K562 treated with DMSO at 1 percent for 48 hours (cell line): ENCODE results near the gene MFAP2. TPM values are rescaled to one million over a fixed set of nuclear protein-coding genes. Genes with fewer than 3 reads are reported as not detected.

Source experiments
- total RNA-seq: library from RNA; unstranded; fragments of 300-600 nt; gene quantifications from 2 replicates; pipeline ENCODE4 v1.2.3, GENCODE V29; 2022; ENCODE audit warnings: low replicate concordance; ENCODE audit errors: extremely low read depth

MFAP2 gene, protein sequence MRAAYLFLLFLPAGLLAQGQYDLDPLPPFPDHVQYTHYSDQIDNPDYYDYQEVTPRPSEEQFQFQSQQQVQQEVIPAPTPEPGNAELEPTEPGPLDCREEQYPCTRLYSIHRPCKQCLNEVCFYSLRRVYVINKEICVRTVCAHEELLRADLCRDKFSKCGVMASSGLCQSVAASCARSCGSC
- not detected in 2 replicates for total RNA-seq

DNA sequence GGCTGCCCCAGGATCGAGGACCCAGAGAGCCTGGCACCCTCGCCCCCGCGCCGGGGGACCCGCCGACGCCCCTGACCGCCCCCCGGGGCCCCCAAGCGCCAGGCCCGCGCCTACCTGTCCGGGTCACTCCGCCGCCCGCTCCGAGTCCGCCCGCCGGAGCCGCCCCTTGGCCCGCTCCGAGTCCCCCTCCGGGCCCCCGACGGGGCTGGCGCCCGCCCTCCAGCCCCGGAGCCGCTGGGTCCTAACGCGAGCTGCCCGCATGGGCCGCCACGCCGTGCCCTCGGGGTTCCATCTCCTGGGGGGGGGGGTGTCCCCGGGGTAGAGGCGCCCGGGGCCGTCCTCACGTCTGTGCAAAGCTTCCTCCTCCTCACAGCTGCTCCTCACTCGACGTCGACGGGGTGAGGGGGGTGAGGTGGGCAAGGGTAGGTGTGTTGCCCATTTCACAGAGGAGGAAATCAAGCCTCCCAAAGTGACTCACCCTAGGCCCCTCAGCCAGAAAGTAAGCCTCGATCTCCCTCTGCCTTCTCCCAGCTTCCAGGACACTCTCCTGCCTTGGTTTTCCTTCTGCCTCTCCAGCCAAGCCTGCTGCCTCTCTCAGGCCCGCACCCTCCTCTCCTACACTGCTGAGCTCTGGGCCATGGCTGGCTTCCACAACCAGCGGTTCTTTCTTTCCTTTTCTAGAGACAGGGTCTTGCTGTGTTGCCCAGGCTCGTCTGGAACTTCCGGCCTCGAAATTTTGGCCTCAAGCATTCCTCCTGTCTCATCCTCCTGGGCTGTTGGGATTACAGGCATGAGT is at the start of gene MFAP2:
TSS of gene MFAP2 (minus strand) at position 148 of the 796 bp plus-strand sequence. CDS start 2,347 bp downstream, outside the sequence.

DNA sequence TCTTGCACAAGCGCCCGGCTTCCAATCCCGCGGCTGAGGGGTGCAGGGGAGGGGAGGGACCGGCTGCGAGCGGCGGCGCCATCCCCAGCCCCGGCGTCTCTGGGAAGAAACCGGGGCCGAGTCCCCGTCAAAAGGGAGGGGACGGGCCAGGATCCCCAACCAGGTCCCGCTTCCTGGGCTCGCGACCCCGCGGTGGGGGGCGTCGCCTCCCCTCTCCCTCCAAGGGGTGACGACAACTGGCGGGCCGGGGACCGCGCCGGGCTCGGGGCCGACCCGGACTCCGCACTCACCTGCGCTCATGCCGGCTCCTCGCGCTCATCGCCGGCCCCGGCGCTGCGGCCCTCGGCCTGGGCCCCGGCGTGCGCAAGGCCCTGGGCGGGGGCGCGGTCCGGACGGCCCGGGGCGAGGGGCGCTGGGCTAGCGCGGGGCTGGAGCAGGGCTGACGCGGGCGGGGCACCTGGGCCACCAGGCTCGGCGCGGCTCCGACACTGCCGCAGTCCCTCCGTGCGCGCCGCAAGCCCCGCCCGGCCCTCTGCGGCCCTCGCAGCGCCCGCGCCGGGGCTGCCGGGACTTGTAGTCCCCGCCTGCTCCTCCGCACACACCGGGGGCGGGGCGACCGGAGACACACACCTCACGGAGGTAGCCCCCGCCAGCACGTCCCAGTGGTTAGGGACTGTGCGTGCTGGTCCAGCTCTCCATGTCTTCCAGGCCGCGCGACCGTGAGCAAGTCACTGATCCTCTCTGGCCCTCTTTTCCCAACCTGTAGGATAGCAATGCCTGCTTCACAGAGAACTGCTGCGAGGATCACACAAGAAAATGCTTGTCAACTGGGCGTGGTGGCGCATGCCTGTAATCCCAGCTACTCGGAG is 31.3 kb upstream of the MFAP2 start, which contains the start of gene ATP13A2:
TSS of gene ATP13A2 (minus strand) at position 490 of the 869 bp plus-strand sequence. CDS start at position 300, 190 bp downstream.

Other genes starting within 250 kb of the MFAP2 start
- not detected in 2 replicates for gene RNU1-4, start 240.1 kb downstream of the MFAP2 start, total RNA-seq
- gene RNU1-2, start 84.6 kb downstream of the MFAP2 start, total RNA-seq = not detected in 2 replicates
- not detected in 2 replicates for gene CROCC, start 58.7 kb downstream of the MFAP2 start, total RNA-seq
- gene ATP13A2, start 31.3 kb upstream of the MFAP2 start, total RNA-seq = not detected in 2 replicates
- gene SDHB, start 73.4 kb upstream of the MFAP2 start, total RNA-seq = not detected in 2 replicates
- gene PADI2, start 138.8 kb upstream of the MFAP2 start, total RNA-seq = not detected in 2 replicates
- gene PADI1, start 224.5 kb upstream of the MFAP2 start, total RNA-seq = not detected in 2 replicates